ENCODE measurements around the gene PLXDC2. TPM values are rescaled to one million over a fixed set of nuclear protein-coding genes. Genes with fewer than 3 reads are reported as not detected.

PLXDC2 gene
- polyA plus RNA-seq, 1 of the 3 experiments (the other 2 are of a cell fraction) = 2.5 TPM

- Histone ChIP-seq H3K4me1 (ENCODE audit: control insufficient read depth in 1 of 2, insufficient read depth in 2 of 2, low read depth in 1 of 2, low read length in 1 of 2) (no peaks in the 10 kb centered on the region; a peak in 1 of 4 replicates), H4K20me1 (ENCODE audit: insufficient read depth) (no peaks in the 10 kb centered on the region), H3K27ac (ENCODE audit: low read depth in 2 of 2, low read length in 1 of 2) (no peak overlapping the region), H3K79me2 (ENCODE audit: insufficient read depth) (no peaks in the 10 kb centered on the region), H3K4me2 (no peak overlapping the region), H3K36me3 (replicated peaks in 1 of 2; ENCODE audit: control insufficient read depth in 1 of 2, insufficient read depth in 2 of 2, low read length in 1 of 2) (no peaks in the 10 kb centered on the region), H3K9me3 (no peaks in the 10 kb centered on the region), H3F3A (replicated peaks; ENCODE audit: insufficient read depth) (no peaks in the 10 kb centered on the region), H3K27me3 (ENCODE audit: insufficient read depth) (no peaks in the 10 kb centered on the region), H3K4me3 (ENCODE audit: low read depth in 2 of 2, low read length in 1 of 2) (no peak overlapping the region), H3K9ac (no peak overlapping the region), H3K9me2 (no peaks in the 10 kb centered on the region), H2AFZ (ENCODE audit: low read depth) (no peak overlapping the region)
- DNase-seq = no peak
- TF ChIP-seq JUND (IDR thresholded peaks at IDR 0.05) = no peak
- no peak for TF ChIP-seq RFX5 (IDR thresholded peaks at IDR 0.05; ENCODE audit: low read length)
- TF ChIP-seq CTCF (IDR thresholded peaks at IDR 0.05) = no peak
- no peak for TF ChIP-seq FOSL2 (IDR thresholded peaks at IDR 0.05; ENCODE audit: borderline replicate concordance, low read depth)
- no peak for TF ChIP-seq TAF1 (IDR thresholded peaks at IDR 0.05; ENCODE audit: borderline replicate concordance, low read depth, low read length)
- no peak for TF ChIP-seq MXI1 (IDR thresholded peaks at IDR 0.05; ENCODE audit: low read depth, low read length)
- no peak for TF ChIP-seq PBX3 (IDR thresholded peaks at IDR 0.05)
- no peak for TF ChIP-seq SMC3 (IDR thresholded peaks at IDR 0.05; ENCODE audit: low read depth, low read length)
- TF ChIP-seq CHD2 (IDR thresholded peaks at IDR 0.05; ENCODE audit: low read length, partially characterized antibody) = no peak
- no peak for TF ChIP-seq YY1 (IDR thresholded peaks at IDR 0.05; ENCODE audit: low read depth)
- TF ChIP-seq TEAD4 (IDR thresholded peaks at IDR 0.05; ENCODE audit: borderline replicate concordance, insufficient read depth) = no peak
- no peak for TF ChIP-seq USF2 (IDR thresholded peaks at IDR 0.05; ENCODE audit: borderline replicate concordance, low read depth, low read length)
- no peak for TF ChIP-seq REST (IDR thresholded peaks at IDR 0.05; ENCODE audit: low read depth, low read length)
- no peak for TF ChIP-seq TCF12 (IDR thresholded peaks at IDR 0.05)
- TF ChIP-seq MAX (IDR thresholded peaks at IDR 0.05; ENCODE audit: low read depth) = no peak
- TF ChIP-seq EP300 (IDR thresholded peaks at IDR 0.05; ENCODE audit: borderline replicate concordance in 1 of 2, low read depth in 1 of 2, low read length in 1 of 2) = no peak
- POLR2A ChIA-PET = no interaction called here
- 41% methylated on average over 5 of the region's 5 CpGs for WGBS (ENCODE audit: low lambda C conversion rate)
- CTCF ChIA-PET = no interaction called here
Observed at GRCh38 chr10:20114179-20114578, 297.9 kb downstream of the PLXDC2 start.

Measured in SK-N-SH (cell line).